PC-9 (cell line): ENCODE measurements around the gene SAFB2.

Experiments used
- CTCF ChIP-seq: fragments of 200-600 bp; sonication (generic); conservative IDR thresholded peaks from 2 replicates; pipeline ENCODE4 v1.6.1; 2017; ENCODE audit warnings: mixed run types, antibody characterized with exemption, mild to moderate bottlenecking, moderate library complexity
- EZH2 ChIP-seq: fragments of 200-600 bp; sonication (generic); IDR thresholded peaks from 2 replicates; pipeline ENCODE4 v1.8.0; 2017; ENCODE audit warnings: antibody characterized with exemption, low read depth

- TF ChIP-seq EZH2: no peak
- no peak for TF ChIP-seq CTCF
These were observed 32.8 kb upstream of the SAFB2 start for GRCh38 chr19:5655412-5655811.
